HG02798 (cell line): ENCODE data around the gene TTLL3.
"Not testable (repeated sequence)": the region's sequence is repeated elsewhere in the genome, so short reads cannot be mapped to it uniquely, and the experiment has no call there.

Experiments
- ATAC-seq: cut with Tn5 transposase; IDR thresholded peaks from one replicate; pipeline ENCODE4 v1.9.1; 2021; ENCODE audit warnings: mild to moderate bottlenecking; ENCODE audit not compliant: unreplicated experiment, poor library complexity

TTLL3 gene

GRCh38 chr3:9863058-9863772 lies 53.2 kb downstream of the TTLL3 start:
- no peak for ATAC-seq

- no peak for ATAC-seq
These were observed 54.3 kb downstream of the TTLL3 start for GRCh38 chr3:9864200-9864927.

GRCh38 chr3:9865125-9865637 lies 55.1 kb downstream of the TTLL3 start:
- ATAC-seq = not testable (repeated sequence)

GRCh38 chr3:9866639-9867038 lies 56.6 kb downstream of the TTLL3 start:
- no peak for ATAC-seq

DNA sequence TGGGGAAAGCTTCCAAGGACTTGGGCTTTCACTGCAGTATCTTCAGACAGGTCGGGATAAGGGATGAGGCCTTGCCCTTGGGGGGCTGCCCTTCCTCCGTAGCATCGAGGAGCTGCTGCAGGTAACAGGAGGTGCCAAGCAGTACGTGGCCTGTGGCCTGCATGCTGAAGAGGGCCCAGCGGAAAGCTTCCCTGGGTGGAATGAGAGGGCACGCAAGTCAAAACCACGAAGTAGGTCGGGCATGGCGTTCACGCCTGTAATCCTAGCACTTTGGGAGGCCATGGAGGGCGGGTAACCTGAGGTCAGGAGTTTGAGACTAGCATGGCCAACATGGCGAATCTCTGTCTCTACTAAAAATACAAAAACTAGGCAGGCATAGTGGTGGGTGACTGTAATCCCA lies 57.0 kb downstream of the TTLL3 start:
- no peak for ATAC-seq

- no peak for ATAC-seq
These were observed 59.9 kb downstream of the TTLL3 start for GRCh38 chr3:9869955-9870354.

GRCh38 chr3:9870978-9871377 lies 60.9 kb downstream of the TTLL3 start:
- ATAC-seq = no peak

DNA sequence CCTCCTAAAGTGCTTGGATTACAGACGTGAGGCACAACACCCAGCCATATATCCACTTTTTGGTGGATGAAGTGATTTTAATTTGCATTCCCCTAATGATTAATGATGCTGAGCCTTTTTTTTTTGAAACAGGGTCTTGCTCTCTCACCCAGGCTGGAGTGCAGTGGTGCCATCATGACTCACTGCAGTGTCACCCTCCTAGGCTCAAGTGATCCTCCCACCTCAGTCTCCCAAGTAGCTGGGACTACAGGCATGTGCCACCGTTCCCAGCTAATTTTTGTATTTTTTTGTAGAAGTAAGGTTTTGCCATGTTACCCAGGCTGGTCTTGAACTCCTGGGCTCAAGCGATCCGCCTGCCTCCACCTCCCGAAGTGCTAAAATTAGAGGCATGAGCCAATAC lies 62.0 kb downstream of the TTLL3 start:
- ATAC-seq = not testable (repeated sequence)

DNA sequence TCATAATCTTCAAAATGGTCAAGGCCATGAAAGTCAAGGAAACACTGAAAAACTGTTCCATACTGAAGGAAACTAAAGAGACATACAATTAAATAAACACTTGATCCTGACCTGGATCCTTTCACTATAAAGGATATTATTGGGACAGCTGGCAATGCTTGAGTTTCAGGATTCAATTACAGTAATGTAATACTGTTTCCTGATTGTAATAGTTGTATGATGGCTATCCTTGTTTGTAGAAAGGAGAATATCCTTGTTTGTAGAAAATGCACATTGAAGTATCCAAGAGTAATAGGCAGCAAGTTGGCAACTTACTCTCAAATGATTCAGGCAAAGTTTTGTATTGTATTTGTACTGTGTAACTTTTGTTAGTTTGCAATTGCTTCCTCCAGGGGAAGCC lies 65.4 kb downstream of the TTLL3 start:
- ATAC-seq = no peak

DNA sequence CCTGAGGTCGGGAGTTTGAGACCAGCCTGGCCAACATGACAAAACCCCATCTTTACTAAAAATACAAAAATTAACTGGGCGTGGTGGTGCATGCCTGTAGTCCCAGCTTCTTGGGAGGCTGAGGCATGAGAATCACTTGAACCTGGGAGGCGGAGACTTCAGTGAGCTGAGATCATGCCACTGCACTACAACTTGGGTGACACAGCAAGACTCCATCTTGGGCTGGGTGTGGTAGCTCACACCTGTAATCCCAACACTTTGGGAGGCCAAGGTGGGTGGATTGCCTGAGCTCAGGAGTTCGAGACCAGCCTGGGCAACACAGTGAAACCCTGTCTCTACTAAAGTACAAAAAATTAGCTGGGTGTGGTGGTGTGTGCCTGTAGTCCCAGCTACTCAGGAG lies 66.2 kb downstream of the TTLL3 start:
- ATAC-seq = not testable (repeated sequence)

GRCh38 chr3:9876991-9877390 lies 66.9 kb downstream of the TTLL3 start:
- no peak for ATAC-seq

DNA sequence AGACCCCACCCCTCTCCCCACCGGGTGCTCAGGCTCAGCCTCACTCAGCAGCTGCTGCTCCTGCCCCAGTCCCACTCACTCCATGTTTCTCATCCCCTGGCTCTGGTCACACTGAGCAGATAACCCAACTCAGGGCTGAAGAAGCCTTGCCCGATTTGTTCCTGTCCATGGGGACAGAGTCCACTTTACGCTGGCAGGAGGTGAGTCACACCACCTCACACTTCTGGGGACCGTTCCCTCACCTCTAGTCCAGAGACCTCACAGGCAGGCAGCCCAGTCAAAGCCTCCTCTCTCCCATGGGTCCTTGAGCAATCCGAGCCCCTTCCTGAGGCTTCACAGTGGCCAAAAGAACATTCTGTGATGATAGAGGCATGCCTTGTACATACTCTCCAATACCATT lies 68.6 kb downstream of the TTLL3 start:
- no peak for ATAC-seq

DNA sequence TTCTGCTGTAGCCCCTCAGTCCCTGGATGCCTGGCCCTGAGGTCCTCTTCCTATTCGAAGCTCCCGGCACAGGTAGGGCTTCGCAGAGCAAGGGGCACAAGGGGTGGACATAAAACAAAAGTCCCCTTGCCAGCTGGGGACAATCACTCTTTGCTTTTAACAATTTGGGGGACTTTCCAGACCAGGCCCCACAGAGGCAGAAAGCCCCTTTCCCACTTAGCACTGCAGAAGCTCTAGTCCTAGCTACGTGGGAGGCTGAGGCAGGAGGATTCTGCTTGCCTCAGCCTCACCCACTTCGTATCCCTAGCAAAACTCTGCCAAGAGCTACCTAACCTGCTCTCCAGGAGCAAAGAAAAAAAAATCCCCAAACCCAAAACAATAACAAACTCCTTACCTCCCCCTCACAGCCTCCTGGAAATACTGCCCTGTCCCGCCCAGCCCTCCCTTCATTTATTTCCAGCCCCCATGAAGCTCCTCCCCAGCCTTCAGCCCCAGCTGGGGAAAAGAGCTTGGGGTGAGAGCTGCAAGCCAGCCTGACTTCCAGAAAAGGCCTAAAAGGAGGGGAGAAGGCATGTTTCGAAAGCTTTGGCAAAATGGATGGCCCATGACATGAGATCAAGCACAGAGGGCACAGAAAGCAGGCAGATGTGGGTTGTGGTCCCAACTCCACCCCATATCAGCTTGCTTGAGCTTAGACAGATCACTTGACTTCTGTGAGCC lies 69.9 kb downstream of the TTLL3 start, which contains the start of gene CIDEC:
CIDEC (minus strand) TSS at position 424 of the 720 bp plus-strand sequence. CDS start 1,767 bp downstream, outside the sequence.
- ATAC-seq = no peak

GRCh38 chr3:9881441-9881840 lies 71.4 kb downstream of the TTLL3 start:
- no peak for ATAC-seq

GRCh38 chr3:9883706-9884554 lies 73.9 kb downstream of the TTLL3 start:
- ATAC-seq = no peak

GRCh38 chr3:9884555-9885165 lies 74.6 kb downstream of the TTLL3 start:
- ATAC-seq = no peak
